ENCODE measurements around the gene SMIM24.
"Not testable (repeated sequence)": the region's sequence is repeated elsewhere in the genome, so short reads cannot be mapped to it uniquely, and the experiment has no call there.

The SMIM24 gene

GRCh38 chr19:3454656-3455392, 25.5 kb downstream of the SMIM24 start:
- TF ChIP-seq CTCF (IDR thresholded peaks at IDR 0.05; ENCODE audit: low read depth, low read length, poor library complexity, severe bottlenecking) (no peak), EZH2phosphoT487 (IDR thresholded peaks at IDR 0.05; ENCODE audit: borderline replicate concordance, low read length) (no peak)
- Histone ChIP-seq H3K27ac (ENCODE audit: low read depth, low read length) (no peak overlapping the region), H4K20me1 (ENCODE audit: control insufficient read depth, insufficient read depth, low read depth, low read length) (no peaks in the 10 kb centered on the region), H3K9me2 (replicated peaks; ENCODE audit: control insufficient read depth, low read length) (no peaks in the 10 kb centered on the region), H3F3A (ENCODE audit: control insufficient read depth, insufficient read depth) (no peaks in the 10 kb centered on the region), H3K36me3 (ENCODE audit: control insufficient read depth, low read length) (no peaks in the 10 kb centered on the region), H3K4me2 (ENCODE audit: low read length) (no peak overlapping the region), H3K27me3 (ENCODE audit: control insufficient read depth, low read length) (no peaks in the 10 kb centered on the region), H3K9me3 (ENCODE audit: control insufficient read depth, insufficient read depth, low read length) (no peaks in the 10 kb centered on the region), H3K4me1 (ENCODE audit: control insufficient read depth, low read length) (no peaks in the 10 kb centered on the region), H3K79me2 (ENCODE audit: control insufficient read depth, low read length) (no peaks in the 10 kb centered on the region), H3K4me3 (ENCODE audit: low read length) (no peak overlapping the region)

GRCh38 chr19:3453840-3454239, 26.5 kb downstream of the SMIM24 start:
- TF ChIP-seq CTCF (IDR thresholded peaks at IDR 0.05; ENCODE audit: low read depth, low read length, poor library complexity, severe bottlenecking) (no peak), EZH2phosphoT487 (IDR thresholded peaks at IDR 0.05; ENCODE audit: borderline replicate concordance, low read length) (no peak)

GRCh38 chr19:3452942-3453214, 27.4 kb downstream of the SMIM24 start:
- H3K9me3 ChIP-seq (ENCODE audit: control insufficient read depth, insufficient read depth, low read length); H3K36me3 ChIP-seq (ENCODE audit: control insufficient read depth, low read length); H3K4me1 ChIP-seq (ENCODE audit: control insufficient read depth, low read length); H3K27me3 ChIP-seq (ENCODE audit: control insufficient read depth, low read length); H3F3A ChIP-seq (ENCODE audit: control insufficient read depth, insufficient read depth); H3K4me3 ChIP-seq (ENCODE audit: low read length); H3K4me2 ChIP-seq (ENCODE audit: low read length); H3K79me2 ChIP-seq (ENCODE audit: control insufficient read depth, low read length); H3K27ac ChIP-seq (ENCODE audit: low read depth, low read length); H4K20me1 ChIP-seq (ENCODE audit: control insufficient read depth, insufficient read depth, low read depth, low read length); H3K9me2 ChIP-seq (replicated peaks; ENCODE audit: control insufficient read depth, low read length): not testable (repeated sequence)

More at GRCh38 chr19:3453840-3454239, 26.5 kb downstream of the SMIM24 start:
- no peak overlapping the region for H3K4me2 ChIP-seq (ENCODE audit: low read length)
- no peak overlapping the region for H3K4me3 ChIP-seq (ENCODE audit: low read length)
- no peaks in the 10 kb centered on the region for H3F3A ChIP-seq (ENCODE audit: control insufficient read depth, insufficient read depth)
- H3K27me3 ChIP-seq (ENCODE audit: control insufficient read depth, low read length) = no peaks in the 10 kb centered on the region
- H3K36me3 ChIP-seq (ENCODE audit: control insufficient read depth, low read length) = no peaks in the 10 kb centered on the region
- H3K79me2 ChIP-seq (ENCODE audit: control insufficient read depth, low read length) = no peaks in the 10 kb centered on the region
- H3K9me3 ChIP-seq (ENCODE audit: control insufficient read depth, insufficient read depth, low read length) = no peaks in the 10 kb centered on the region
- no peaks in the 10 kb centered on the region for H4K20me1 ChIP-seq (ENCODE audit: control insufficient read depth, insufficient read depth, low read depth, low read length)
- no peaks in the 10 kb centered on the region for H3K4me1 ChIP-seq (ENCODE audit: control insufficient read depth, low read length)
- no peaks in the 10 kb centered on the region for H3K9me2 ChIP-seq (replicated peaks; ENCODE audit: control insufficient read depth, low read length)
- no peak overlapping the region for H3K27ac ChIP-seq (ENCODE audit: low read depth, low read length)

- Histone ChIP-seq H3K9me3 (ENCODE audit: control insufficient read depth, insufficient read depth, low read length) (no peaks in the 10 kb centered on the region), H3K9me2 (replicated peaks; ENCODE audit: control insufficient read depth, low read length) (no peaks in the 10 kb centered on the region), H3K4me1 (ENCODE audit: control insufficient read depth, low read length) (no peaks in the 10 kb centered on the region), H3K4me2 (ENCODE audit: low read length) (no peak overlapping the region), H3K27ac (ENCODE audit: low read depth, low read length) (no peak overlapping the region), H4K20me1 (ENCODE audit: control insufficient read depth, insufficient read depth, low read depth, low read length) (no peaks in the 10 kb centered on the region), H3K4me3 (ENCODE audit: low read length) (no peak overlapping the region), H3K36me3 (ENCODE audit: control insufficient read depth, low read length) (no peaks in the 10 kb centered on the region), H3K79me2 (ENCODE audit: control insufficient read depth, low read length) (no peaks in the 10 kb centered on the region), H3F3A (ENCODE audit: control insufficient read depth, insufficient read depth) (no peaks in the 10 kb centered on the region), H3K27me3 (ENCODE audit: control insufficient read depth, low read length) (no peaks in the 10 kb centered on the region)
- no peak for TF ChIP-seq EZH2phosphoT487 (IDR thresholded peaks at IDR 0.05; ENCODE audit: borderline replicate concordance, low read length)
- no peak for TF ChIP-seq CTCF (IDR thresholded peaks at IDR 0.05; ENCODE audit: low read depth, low read length, poor library complexity, severe bottlenecking)
Observed at GRCh38 chr19:3452171-3452941, 28.0 kb downstream of the SMIM24 start.

Data from DOHH2 (cell line).